HL-60 (cell line): Measurements from ENCODE around the gene NEGR1.

Source experiments
- DNase-seq, 2 experiments: peaks; one replicate each; pipeline ENCODE4 v3.0.0-alpha.2; 2010 to 2020; ENCODE audit warnings: low read depth in 1 of 2, low spot score in 1 of 2
- H3K27ac ChIP-seq: fragments of 250-450 bp; sonication (Bioruptor Pico); replicated peaks from 2 replicates; pipeline ENCODE4 v1.5.1; 2020; ENCODE audit warnings: mild to moderate bottlenecking, moderate library complexity
- H3K27me3 ChIP-seq: fragments of 250-450 bp; sonication (Bioruptor Pico); 2 replicates; pipeline ENCODE4 v1.5.1; 2021; ENCODE audit warnings: mild to moderate bottlenecking, moderate library complexity; ENCODE audit not compliant: insufficient read depth, poor library complexity, severe bottlenecking
- H3K4me3 ChIP-seq: replicated peaks from 2 replicates; pipeline ENCODE4 v1.5.1; 2011; ENCODE audit warnings: mild to moderate bottlenecking, control low read depth, low read length; ENCODE audit not compliant: insufficient read depth
- GABPA ChIP-seq: IDR thresholded peaks from 2 replicates; pipeline ENCODE4 v1.6.1; 2012; ENCODE audit warnings: low read depth
- POLR2AphosphoS5 ChIP-seq: IDR thresholded peaks from 2 replicates; pipeline ENCODE4 v1.6.1; 2012; ENCODE audit warnings: low read depth
- SPI1 ChIP-seq: IDR thresholded peaks from 2 replicates; pipeline ENCODE4 v1.6.1; 2012; ENCODE audit warnings: low read depth, mild to moderate bottlenecking, borderline replicate concordance
- TF ChIP-seq, protein P1 (sequence below): IDR thresholded peaks from 2 replicates; pipeline ENCODE4 v1.6.1; 2012; ENCODE audit warnings: low read depth; ENCODE audit not compliant: insufficient replicate concordance
- TF ChIP-seq, protein P2 (sequence below): IDR thresholded peaks from one replicate; pipeline ENCODE4 v1.5.1; 2011; ENCODE audit warnings: low read length, control low read depth, inconsistent platforms; ENCODE audit not compliant: insufficient read depth

NEGR1 gene

DNA sequence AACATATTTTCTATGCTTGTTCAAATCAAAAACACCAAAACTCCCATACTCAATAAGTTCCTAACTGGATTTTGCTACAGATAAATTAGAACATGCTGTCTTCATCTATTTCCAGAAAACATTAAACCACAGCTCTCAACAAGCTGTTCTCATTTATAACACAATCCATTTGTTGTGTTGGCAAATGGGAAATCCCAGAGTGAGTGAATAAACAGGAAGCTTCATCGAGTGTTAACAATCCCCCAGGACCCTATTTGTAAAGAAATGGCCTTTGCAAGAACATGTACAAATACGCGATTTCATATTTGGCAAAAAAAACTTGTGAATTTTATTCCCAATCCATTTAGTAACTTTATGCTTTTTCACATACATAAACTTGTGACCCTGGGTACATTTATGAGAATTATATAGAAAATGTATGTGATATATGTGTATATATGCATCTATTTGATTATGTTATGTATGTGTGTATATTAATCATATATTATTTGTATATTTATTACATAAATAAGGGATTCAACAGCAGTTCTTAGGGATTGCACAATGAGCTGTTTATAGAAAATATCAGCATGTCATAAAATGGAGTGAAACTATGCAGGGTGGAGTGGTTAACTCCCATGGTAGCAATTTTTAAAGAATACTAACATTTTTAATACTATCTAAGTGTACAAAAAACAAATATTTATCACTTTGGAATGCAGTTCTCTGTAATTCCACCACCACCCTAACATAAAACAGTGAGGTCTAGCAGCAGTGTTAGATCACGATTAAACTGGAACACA lies 160.0 kb downstream of the NEGR1 start:
- no peak overlapping the region for H3K27ac ChIP-seq
- DNase-seq: no peak
- TF ChIP-seq SPI1 (no peak), POLR2AphosphoS5 (no peak), GABPA (no peak)
- TF ChIP-seq, protein P1, sequence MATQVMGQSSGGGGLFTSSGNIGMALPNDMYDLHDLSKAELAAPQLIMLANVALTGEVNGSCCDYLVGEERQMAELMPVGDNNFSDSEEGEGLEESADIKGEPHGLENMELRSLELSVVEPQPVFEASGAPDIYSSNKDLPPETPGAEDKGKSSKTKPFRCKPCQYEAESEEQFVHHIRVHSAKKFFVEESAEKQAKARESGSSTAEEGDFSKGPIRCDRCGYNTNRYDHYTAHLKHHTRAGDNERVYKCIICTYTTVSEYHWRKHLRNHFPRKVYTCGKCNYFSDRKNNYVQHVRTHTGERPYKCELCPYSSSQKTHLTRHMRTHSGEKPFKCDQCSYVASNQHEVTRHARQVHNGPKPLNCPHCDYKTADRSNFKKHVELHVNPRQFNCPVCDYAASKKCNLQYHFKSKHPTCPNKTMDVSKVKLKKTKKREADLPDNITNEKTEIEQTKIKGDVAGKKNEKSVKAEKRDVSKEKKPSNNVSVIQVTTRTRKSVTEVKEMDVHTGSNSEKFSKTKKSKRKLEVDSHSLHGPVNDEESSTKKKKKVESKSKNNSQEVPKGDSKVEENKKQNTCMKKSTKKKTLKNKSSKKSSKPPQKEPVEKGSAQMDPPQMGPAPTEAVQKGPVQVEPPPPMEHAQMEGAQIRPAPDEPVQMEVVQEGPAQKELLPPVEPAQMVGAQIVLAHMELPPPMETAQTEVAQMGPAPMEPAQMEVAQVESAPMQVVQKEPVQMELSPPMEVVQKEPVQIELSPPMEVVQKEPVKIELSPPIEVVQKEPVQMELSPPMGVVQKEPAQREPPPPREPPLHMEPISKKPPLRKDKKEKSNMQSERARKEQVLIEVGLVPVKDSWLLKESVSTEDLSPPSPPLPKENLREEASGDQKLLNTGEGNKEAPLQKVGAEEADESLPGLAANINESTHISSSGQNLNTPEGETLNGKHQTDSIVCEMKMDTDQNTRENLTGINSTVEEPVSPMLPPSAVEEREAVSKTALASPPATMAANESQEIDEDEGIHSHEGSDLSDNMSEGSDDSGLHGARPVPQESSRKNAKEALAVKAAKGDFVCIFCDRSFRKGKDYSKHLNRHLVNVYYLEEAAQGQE: no peak
- TF ChIP-seq, protein P2, sequence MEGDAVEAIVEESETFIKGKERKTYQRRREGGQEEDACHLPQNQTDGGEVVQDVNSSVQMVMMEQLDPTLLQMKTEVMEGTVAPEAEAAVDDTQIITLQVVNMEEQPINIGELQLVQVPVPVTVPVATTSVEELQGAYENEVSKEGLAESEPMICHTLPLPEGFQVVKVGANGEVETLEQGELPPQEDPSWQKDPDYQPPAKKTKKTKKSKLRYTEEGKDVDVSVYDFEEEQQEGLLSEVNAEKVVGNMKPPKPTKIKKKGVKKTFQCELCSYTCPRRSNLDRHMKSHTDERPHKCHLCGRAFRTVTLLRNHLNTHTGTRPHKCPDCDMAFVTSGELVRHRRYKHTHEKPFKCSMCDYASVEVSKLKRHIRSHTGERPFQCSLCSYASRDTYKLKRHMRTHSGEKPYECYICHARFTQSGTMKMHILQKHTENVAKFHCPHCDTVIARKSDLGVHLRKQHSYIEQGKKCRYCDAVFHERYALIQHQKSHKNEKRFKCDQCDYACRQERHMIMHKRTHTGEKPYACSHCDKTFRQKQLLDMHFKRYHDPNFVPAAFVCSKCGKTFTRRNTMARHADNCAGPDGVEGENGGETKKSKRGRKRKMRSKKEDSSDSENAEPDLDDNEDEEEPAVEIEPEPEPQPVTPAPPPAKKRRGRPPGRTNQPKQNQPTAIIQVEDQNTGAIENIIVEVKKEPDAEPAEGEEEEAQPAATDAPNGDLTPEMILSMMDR: no peak
- no peaks in the 10 kb centered on the region for H3K27me3 ChIP-seq
- H3K4me3 ChIP-seq: no peak overlapping the region

DNA sequence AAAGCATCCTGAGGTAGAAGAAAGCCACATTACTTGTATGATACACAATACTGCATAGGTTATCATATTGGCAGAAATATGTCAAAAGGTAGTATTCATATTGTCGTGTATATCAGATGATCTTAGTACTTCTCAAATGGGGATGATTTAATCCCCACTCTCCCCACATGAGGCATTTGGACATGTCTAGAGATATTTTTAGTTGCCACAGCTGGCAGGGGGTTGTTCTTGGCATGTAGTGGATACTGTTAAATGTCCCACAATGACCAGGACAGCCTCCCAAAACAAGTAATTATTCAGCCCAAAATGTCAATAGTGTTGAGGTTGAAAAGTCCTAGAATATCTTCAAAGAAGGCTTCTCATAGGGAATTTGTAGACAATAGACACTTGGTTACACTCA lies 162.8 kb downstream of the NEGR1 start:
- no peaks in the 10 kb centered on the region for H3K27me3 ChIP-seq
- no peak for DNase-seq
- H3K4me3 ChIP-seq: no peak overlapping the region
- TF ChIP-seq GABPA (no peak), POLR2AphosphoS5 (no peak), SPI1 (no peak)
- TF ChIP-seq, protein P1: no peak
- TF ChIP-seq, protein P2: no peak
- no peak overlapping the region for H3K27ac ChIP-seq

DNA sequence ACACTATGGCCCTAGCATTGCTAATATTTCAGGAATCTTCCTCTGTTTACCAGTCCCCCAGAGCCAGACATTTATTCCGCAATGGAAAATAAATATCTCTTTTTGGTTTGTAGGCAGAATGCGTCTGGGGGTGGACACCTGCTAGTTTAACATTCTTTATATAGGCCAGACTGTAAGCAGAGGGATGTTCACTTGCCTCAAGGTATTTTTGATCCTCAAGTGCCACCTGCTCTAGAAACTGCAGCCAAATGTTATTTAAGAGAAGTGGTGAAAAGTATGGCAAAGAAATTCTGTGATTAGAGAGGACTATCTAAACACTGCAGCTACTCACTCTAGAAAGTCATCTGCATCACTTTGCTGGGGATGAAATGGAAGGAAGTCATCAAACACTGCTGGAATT lies 164.7 kb downstream of the NEGR1 start:
- H3K27me3 ChIP-seq: no peaks in the 10 kb centered on the region
- no peak overlapping the region for H3K4me3 ChIP-seq
- H3K27ac ChIP-seq: no peak overlapping the region
- TF ChIP-seq GABPA (no peak), SPI1 (no peak), POLR2AphosphoS5 (no peak)
- TF ChIP-seq, protein P2: no peak
- TF ChIP-seq, protein P1: no peak
- no peak for DNase-seq
